ENCODE results near the gene MEIS2.

MEIS2 gene

DNA sequence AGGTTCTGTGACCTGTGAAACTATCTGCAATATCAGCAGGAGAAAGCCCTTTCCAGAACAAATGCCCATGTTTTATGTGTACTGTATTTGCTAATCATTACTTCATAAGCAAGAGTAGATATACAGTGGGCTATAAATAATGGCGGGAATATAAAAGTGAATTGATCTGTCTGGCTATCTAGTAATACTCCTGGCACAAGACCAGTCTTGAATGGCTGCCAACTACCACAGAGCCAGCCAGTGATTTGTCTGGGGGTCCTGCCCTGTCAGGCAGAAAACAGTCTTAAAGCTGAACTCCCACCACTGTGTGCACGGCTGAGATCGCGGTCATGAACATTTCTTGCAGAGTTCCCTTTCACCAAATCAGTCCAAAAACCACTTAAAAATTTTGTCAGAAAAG lies 176.3 kb downstream of the MEIS2 start:
- DNase-seq: no peak

DNA sequence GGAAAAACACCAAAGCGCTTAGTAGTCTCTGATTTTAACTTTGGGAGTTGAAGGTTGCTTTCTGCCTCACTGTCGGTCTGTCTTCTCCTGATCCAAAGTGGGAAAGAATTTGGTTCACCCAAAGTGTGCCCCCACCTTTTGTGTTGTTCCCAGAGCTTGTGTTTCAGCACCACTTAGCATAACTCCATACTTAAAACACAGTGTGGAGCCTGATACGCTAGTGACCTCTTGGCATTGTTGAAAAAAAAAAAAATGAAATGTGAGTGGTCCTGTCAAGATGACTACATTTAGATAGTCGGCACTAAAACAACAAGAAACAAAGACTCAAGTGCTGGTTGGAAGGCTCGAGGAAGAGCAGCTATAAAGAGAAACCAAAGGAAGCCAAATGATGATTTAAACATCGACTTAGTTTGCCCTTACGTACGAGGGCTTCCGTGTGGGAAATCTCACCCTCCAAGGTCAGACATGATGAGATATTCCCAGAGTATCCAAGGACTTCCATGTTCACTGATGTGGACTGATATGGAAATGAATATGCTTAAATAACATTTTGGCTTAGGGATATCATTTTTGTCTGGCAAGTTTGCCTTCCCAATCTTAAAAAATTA lies 178.8 kb downstream of the MEIS2 start:
- no peak for DNase-seq

DNA sequence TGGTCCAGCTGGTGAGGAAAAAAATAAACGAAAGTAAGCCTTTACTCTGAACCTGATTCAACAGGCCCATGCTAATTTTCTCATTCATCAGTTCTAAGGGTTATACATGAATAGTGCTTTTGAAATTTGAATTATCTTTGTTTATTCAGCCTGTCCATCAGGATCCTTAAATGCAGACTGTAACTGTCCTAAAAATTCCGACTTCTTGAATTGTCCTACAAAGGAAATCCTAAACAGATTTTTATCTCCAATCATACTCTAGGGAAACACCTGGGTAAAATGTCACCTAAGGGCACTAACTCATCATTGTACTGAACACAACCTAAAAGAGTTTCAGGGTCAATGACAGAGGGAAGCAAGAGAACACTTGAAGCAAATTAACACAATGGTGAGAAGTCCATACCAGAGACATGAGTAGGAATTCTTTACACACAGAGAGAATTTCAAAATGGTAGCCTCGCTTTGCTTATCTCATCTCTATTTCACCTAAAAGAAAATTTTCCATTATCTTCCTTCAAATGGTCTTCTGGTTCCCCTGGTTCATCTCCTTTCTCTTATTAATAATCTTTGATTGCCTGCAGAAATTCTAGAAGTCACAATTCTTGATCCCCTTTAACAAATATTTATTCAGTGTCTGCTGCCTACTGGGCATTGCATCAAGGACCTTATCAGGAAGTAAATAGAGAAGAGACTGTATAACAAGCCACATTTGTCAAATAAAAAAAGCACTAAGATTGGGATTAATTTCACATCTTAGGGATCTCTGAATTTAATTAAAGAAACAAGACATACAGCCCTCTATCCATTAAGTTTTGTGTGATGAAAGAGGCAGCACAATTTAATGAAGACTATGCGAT lies 182.7 kb downstream of the MEIS2 start:
- no peak for DNase-seq

DNA sequence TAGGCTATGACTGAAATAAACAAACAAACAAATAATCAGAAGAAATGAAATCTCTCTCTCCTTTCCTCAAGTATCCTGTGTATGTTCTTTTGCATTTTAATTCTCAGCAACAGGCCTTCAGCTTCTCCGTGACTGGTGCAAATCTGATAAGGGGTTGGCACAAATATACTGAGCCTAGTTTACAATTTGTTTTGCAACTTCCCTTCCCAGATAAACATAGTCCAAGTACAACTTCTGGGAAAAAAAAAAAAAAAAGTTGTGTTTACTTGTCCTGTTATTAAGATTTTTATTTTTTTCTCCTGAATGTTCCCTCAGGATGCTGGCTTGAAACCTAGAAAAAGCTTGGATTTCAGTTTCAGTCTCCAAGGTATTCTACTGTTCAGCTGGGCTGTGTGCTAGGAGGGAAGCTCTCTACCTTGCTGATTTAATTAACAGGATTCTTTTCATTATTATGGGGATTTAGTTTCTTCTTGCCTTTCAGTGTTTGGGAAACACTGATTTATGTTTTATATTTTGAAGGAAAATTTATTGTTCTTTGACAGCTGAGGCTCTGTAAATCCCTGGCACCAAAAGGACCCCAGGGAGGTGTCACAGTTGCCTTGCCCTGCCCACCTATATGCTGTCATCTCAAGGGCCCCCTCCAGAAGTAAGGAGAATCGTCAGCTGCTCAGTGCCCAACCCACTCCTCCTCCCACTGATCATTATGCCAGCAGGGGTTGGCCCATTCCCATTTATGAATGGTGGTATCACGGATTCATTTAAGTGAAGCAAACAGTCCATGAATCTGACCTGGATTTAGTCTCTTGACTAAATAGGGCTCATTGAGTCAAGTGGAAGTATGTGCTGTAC lies 185.2 kb downstream of the MEIS2 start:
- DNase-seq: no peak

- DNase-seq: no peak
These were observed 185.9 kb downstream of the MEIS2 start for GRCh38 chr15:36914466-36914865.

GRCh38 chr15:36912311-36912712 lies 188.0 kb downstream of the MEIS2 start:
- no peak for DNase-seq

DNA sequence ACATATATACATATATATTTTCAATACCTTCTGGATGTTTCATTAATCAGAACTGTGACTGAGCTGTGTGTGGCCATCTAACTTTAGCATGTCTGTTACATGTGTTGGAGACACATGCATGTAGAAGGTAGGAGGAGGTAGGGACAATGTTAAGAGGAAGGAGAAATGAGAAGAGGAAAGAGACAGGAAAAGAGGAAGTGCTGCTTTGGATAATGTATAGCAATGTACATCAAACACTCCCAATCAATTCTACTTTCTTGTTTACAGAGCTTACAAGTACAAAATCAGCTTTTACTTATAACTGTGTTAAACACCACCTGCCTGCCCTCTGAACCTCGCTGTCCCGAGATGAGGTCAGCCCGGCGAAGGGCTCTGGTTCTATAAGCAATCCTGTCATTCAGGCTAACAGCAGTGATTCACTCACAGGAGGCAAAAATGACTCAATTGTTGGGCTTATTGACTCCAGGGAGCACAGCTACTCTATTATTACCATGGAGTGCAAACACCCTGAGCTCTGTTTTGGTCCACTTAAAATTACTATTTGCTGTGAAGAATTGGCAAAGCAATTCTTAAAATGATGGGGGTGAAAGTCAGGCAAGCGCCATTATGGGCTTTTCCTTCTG lies 188.9 kb downstream of the MEIS2 start:
- no peak for DNase-seq

GRCh38 chr15:36908991-36909390 lies 191.4 kb downstream of the MEIS2 start:
- no peak for DNase-seq

DNA sequence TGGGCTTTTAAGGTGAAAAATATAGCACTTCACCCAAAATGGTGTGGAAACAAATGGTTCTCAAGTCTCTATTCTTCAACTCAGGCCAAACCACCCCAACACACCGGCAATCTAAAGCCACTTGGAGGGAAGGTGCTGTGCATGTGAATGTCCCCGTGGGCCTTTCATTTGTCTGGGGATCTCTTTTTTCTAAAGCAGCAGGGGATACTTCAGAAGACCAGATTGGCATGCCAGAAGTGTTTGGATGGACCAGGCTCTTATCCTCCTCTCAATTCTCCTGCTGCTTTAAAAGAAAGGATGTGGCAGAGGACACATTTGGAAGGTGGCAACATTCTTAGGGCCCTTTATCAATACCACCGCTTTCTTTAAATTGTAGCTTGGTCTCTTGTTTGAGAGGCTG lies 193.1 kb downstream of the MEIS2 start:
- no peak for DNase-seq

DNA sequence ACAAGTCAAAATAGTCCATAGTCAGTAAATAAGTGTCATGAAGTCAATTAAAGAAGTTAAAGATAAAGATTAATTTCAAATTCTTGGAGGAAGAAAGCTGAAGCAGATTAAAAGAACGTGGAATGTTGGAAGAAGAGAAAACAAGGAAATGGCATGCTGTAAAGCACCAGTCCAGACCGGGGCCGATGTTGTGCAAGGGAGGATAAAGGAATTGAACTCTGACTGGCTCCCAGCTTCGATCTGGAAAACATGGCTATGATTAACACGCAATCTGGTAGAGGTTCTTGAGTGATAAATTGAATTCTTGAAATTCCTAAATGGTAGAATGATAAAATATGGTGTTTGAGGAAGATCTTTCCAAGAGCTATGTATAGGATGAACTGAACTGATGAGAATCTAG lies 194.4 kb downstream of the MEIS2 start:
- DNase-seq: no peak

- DNase-seq: no peak
These were observed 195.6 kb downstream of the MEIS2 start for GRCh38 chr15:36904715-36905114.

- DNase-seq: no peak
These were observed 196.3 kb downstream of the MEIS2 start for GRCh38 chr15:36903922-36904556.

- DNase-seq: no peak
These were observed 197.2 kb downstream of the MEIS2 start for GRCh38 chr15:36903195-36903594.

GRCh38 chr15:36901012-36901411 lies 199.3 kb downstream of the MEIS2 start:
- no peak for DNase-seq

- no peak for DNase-seq
These were observed 200.7 kb downstream of the MEIS2 start for GRCh38 chr15:36899696-36900095.

DNA sequence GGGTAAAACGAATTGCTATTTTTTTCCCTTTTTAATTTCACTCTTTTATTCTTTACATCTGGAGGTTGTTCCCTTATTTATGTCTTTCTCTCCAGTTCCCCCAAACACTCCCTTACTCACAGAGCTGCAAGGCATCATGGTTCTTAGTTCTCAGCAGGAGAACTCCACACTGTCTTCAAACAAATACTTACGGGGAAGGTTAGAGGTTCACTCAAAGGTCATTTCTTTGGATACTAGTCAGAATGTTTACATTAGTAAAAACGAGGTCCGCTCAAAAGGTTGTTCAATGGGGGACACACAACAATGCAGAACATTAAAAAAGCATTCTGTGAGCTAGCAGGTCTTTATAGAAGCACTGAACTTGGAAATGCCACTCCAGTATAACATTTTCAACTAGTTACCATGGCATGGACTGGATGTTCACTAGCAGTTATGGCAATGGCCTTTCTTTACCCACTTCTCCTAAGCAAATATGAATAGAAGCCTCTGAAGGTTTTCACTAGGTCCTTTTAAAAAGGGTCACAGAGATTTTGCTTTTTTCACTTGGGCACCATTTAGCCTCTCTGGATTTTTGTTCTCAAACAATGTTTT lies 201.7 kb downstream of the MEIS2 start:
- DNase-seq: no peak

DNA sequence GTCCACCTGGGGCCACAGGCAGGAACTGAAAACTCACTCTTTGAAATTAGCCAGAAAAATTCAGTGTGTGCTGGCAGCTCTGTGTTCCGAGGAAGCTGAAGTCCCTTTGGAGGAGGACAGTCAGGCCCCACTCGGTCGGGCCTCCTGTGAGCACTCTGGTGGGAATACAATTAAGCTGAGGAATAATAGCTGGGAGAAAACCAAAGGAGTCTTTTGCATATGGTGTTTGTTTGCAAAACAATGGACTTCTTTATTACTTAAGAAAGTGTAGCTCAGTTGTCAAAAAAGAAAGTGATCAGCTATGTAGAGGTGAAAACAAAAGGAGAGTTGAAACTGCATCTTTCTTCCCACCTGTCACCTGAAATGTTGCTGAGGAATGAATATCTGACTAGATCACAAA lies 202.5 kb downstream of the MEIS2 start:
- DNase-seq: no peak

- no peak for DNase-seq
These were observed 203.4 kb downstream of the MEIS2 start for GRCh38 chr15:36896949-36897348.

DNA sequence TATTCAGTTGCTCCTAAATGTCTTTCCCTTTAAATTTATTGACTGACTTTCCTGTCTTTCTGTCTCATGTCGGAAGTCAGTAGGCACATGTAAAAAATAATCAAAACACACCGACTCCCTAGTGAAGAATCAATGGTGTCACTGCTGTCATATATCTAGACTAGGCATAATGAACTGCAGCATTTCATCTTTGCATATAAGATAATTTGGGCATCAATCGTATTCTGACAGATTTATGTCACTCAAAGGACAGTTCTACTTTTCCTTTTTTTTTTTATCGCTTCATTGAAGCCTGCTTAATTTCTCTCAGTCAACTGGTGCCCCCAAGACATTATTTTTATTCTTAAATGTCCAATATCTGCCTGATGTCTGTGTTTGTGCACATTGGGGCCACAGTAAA lies 206.3 kb downstream of the MEIS2 start:
- no peak for DNase-seq

- no peak for DNase-seq
These were observed 207.1 kb downstream of the MEIS2 start for GRCh38 chr15:36893276-36893675.

- DNase-seq: no peak
These were observed 212.0 kb downstream of the MEIS2 start for GRCh38 chr15:36888011-36888992.
